Stimulated activated CD4-positive, alpha-beta T cell treated with anti-CD3 and anti-CD28 coated beads, TNF-alpha, amount 100 ng/mL, for 4 hours (primary cell): ENCODE results near the gene CPHXL.

Experiments used
- DNase-seq, 3 experiments: peaks; one replicate each; pipeline ENCODE4 v3.0.0-alpha.2; 2020; ENCODE audit warnings: low read depth in 3 of 3

The CPHXL gene

DNA sequence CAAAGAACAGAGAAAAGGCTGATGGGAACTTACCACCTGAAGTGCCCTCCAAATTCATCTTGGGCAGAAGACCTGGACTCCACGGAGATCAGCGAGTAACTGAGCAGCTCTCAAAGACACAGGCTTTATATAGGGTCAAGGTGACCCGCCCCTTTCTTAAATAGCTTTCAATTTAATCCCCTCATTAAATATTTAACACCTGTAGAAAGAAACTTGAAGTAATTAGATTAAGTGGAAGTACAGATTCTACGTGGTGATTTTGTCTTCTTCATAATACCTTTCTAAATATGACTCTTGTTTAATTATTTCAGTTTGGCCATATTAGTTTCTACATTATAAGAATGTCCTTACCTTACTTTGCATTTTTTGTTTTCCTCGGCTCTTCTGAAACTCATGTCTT lies 24.9 kb downstream of the CPHXL start, which contains the start of gene DUXB:
DUXB (minus strand) TSS at position 101 of the 400 bp plus-strand sequence; CDS start at position 58, 43 bp downstream.
- DNase-seq = no peak

DNA sequence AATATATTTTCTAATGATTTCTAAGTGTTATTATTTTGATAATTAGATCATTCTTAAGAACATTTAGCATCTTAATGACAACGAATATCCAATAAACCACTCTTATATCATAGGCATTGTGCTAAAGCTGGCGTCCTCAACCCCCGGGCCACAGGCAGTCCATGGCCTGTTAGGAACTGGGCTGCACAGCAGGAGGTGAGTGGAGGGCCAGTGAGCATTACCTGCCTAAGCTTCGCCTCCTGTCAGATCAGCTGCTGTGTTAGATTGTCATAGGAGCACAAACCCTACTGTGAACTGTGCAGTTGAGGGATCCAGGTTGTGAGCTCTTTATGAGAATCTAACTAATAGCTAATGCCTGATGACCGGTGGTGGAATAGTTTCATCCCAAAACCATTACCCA lies 28.7 kb downstream of the CPHXL start:
- DNase-seq = no peak

DNA sequence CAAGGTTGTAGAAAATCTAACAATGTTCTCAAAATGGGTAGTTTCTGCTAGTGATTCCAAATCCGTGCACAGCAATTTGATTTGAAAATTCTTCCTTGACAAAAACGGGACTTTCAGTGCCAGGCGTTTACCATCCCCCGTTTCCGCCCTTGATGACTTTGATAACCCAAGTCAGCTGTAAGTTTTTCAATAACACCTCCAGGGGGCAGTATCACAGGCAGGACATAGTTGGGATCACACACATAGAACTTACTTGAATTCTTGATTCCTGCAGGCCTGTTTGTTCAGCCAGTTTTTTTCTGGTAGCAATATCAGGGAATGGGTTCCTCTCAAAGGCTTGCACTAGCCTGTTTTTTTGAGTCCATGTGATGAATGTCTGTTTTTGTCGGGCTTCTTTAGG lies 30.6 kb downstream of the CPHXL start:
- no peak for DNase-seq

DNA sequence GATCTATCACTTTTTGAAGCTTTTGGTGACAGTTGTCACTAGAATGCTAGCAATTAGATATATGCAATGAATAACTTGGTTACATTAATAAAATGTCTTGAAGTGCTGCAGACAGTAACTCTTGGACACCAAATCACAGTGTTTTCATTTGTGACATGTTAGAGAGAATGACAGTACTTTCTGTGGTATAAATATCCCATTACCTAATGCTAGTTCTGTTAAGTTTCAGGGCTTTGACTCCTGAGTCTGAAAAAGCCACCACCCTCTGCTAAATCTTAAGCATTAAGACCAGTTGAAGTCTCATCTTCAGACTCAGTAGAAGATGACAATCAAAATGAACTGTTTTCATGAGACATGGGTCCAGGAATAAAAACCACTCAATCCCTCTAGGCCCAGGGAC lies 38.9 kb downstream of the CPHXL start:
- no peak for DNase-seq

DNA sequence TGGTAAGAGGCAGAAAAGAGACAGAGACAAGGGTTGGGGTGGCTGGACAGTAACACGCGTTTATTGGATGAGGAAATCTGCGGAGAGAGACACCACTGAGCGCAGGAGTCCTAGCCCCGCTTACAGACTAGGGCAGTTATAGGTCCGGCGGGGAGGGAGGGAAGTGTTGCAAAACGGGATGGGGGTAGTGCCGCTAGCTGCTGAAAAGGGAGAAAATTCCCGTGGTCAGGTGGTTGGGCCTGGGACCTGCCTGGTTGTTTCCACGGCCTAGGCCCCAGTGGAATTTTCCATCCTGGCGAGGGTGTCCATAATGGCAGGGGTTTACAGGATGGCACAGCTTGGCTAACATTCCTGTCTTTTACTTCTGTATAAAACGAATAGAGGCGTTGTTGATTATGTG lies 44.0 kb downstream of the CPHXL start:
- no peak for DNase-seq

DNA sequence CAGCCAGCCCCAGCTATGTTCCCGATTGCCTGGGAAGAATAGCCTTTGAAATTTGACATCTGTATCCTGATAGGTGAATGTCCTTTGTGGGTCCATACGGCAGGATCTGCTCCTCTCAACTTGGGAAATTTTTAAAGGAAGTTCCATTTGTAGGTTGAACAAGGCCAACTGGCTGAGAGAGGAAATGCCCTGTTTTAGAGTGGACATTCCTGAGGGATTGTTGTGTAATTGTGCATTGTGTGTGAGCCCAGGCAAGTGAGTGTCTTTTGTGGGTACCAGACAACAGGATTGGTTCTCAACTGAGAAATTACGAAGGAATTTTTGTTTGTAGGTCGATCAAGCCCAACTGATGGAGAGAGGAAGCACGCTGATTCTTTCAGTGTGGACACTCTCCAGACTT lies 46.9 kb downstream of the CPHXL start:
- DNase-seq = no peak

DNA sequence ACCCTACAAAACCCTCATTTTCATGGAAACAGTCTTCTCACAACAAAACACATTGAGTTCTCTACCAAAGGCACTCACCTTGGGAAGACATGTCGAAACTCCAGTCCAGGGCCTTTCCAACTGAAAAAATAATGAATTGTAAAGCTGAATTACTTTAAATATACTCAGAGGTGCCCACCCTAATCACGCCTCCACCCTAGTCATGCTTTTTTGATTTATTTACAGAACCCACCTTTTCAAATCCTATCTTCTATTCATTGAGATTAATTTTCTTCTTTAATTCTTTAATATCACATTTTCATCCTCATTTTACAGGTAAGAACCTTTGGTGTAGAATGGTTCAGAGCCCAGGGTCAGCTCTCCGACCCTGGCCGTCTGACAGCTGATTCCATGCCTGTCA lies 49.4 kb downstream of the CPHXL start, which contains the start of gene CPHXL2:
CPHXL2 (minus strand) TSS at position 101 of the 400 bp plus-strand sequence; CDS start at position 91, 10 bp downstream.
- no peak for DNase-seq

DNA sequence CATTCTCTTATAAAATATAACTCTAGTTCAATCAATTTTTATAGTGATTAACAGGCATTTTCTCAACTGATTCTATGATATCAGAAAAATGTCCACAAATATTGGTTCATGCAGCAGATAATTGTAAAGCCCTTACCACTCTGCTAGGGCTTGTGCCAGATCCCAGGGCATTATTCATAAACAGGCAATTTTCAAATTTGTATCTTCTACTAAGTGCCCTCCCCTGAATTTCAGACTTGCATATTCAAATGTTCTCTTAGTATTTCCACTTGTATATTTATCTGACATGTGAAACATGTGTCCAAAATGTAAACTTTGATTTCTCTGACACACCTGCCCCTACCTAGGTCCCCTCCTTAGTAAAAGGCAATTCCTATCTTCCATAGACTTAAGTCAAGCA lies 58.8 kb downstream of the CPHXL start:
- DNase-seq = no peak
